ENCODE data around the gene DPY30.
A peak's percentile ranks its signal among the peaks of the same experiment; 100 is the strongest.
"Not testable (repeated sequence)": the region's sequence is repeated elsewhere in the genome, so short reads cannot be mapped to it uniquely, and the experiment has no call there.

DPY30 gene

DNA sequence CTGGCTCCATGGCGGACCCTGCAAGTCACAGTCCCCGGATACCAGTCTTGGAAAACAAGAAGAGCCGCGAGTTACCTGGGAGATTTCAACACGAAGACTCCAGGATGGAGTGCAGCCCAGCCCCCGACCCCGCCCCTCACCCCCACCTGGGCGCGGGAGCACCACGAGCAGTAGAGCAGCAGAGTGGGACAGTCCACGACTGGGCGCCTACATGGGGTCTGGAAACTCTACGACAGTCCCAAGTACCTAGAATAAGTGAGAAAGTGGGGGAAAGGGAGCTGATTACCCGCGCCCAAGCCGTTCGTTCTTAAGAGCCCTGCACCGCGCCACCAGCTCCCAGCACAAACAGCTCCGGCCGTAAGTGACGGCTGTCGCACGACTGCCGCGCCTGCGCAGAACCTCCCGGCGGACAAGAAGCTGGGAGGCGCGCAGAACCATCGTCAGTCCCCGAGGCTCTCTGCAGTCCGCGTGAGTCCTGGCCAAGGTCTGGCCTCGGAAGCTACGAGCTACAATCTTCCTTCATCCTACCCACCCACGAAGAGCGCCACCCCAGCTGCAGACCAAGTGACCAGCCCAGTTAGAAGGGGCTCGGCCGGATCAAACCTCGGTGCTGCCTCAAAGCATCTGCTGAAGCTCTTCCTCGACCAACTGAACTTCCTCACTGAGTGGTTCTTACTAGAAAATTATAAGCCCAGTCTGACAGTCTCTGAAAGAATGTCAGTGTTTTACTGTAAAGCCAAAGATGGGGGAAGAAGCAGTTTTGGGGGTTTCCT lies at the start of gene DPY30:
TSS of gene DPY30 (minus strand) at position 359 of the 773 bp plus-strand sequence. CDS start at position 10, 349 bp downstream.
- no peak for TF ChIP-seq JUND (IDR thresholded peaks at IDR 0.05; ENCODE audit: low read depth)

DNA sequence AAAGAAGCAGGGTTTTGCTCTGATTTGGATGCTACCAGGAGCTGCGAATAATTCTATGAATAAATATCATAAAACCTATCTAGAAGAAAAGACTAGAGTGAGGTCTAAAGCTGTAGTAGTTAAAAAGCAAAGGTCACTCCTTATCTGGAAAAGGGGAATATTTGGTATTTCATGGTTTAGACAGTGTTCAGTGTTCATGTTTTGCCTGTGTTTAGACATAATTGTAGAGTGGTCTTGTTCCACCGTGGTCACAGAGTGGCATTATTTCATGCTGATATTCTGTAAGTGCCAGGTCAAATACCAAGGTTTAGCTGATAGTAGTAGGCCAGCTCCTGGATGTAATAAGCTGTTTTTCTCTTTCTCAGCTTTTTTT lies 34.5 kb upstream of the DPY30 start:
- no peak for TF ChIP-seq JUND (IDR thresholded peaks at IDR 0.05; ENCODE audit: low read depth)
- DNase-seq (ENCODE audit: low read depth in 1 of 2, low spot score in 1 of 2): no peak
- in situ Hi-C loops (cut with HindIII; ENCODE audit: low pct_unique_long_range_greater_than_20kb, low sequenced_read_pairs): no loop called here

More for the DNA sequence above, at the start of gene DPY30:
- DNase-seq (ENCODE audit: low read depth in 1 of 2, low spot score in 1 of 2): peak; percentile 51 to 89
- in situ Hi-C loops (cut with HindIII; ENCODE audit: low pct_unique_long_range_greater_than_20kb, low sequenced_read_pairs): no loop called here

DNA sequence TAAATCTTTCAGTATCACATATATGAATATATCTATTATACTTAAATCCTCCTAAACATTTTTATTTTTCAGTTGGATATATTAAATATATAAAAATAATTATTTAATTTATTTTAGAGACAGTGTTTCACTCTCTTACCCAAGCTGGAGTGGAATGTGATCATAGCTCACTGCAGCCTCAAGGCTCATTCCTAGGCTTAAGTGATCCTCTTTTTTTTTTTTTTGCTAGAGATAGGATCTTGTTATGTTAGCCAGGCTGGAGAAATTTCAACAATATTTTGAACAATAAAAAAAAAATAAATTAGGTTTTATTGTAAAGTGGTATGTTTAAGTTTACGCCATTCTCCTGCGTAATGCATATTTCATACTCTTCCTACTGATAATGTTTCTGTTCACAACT lies 27.9 kb upstream of the DPY30 start:
- TF ChIP-seq JUND (IDR thresholded peaks at IDR 0.05; ENCODE audit: low read depth): no peak
- no peak for DNase-seq (ENCODE audit: low read depth in 1 of 2, low spot score in 1 of 2)
- in situ Hi-C loops (cut with HindIII; ENCODE audit: low pct_unique_long_range_greater_than_20kb, low sequenced_read_pairs): no loop called here

DNA sequence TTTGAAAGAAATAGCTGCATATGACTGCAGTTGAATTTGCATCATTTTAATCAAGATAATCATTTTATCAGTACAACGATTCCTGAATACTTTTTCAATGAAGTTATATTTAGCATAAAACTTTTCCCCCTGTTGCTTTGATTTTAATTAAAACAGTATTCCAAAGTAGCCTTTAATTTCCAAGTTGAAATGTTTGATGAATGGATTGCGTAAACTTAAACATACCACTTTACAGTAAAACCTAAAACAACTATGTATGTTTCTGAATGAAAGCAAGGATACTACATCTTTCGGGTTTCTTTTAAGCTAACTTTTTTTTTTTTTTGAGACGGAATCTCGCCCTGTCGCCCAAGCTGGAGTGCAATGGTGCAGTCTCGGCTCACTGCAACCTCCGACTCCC lies 25.1 kb upstream of the DPY30 start:
- no peak for TF ChIP-seq JUND (IDR thresholded peaks at IDR 0.05; ENCODE audit: low read depth)
- DNase-seq (ENCODE audit: low read depth in 1 of 2, low spot score in 1 of 2): no peak
- in situ Hi-C loops (cut with HindIII; ENCODE audit: low pct_unique_long_range_greater_than_20kb, low sequenced_read_pairs): no loop called here

DNA sequence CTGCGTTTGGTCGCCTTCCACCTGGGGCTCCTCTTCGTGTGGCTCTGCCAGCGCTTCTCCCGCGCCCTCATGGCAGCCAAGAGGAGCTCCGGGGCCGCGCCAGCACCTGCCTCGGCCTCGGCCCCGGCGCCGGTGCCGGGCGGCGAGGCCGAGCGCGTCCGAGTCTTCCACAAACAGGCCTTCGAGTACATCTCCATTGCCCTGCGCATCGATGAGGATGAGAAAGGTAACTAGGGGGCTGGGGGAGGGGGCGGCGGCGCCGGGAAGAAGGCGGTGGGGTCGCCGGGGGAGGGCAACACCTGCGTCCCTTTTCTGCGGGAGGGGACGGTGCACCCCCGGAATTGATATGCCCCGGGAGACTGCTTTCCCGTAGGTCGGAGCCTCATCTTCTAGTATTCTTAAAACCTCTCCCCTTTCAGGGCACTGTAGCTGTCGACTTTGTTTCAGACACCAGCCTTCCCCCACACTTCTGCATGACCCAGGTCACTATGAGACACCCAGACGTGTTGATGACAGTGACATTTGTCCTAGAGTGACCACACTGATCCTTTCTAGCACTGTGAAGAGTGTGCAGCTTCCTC lies 24.5 kb upstream of the DPY30 start:
- in situ Hi-C loops (cut with HindIII; ENCODE audit: low pct_unique_long_range_greater_than_20kb, low sequenced_read_pairs): no loop called here
- peak; percentile 3 to 14 for DNase-seq (ENCODE audit: low read depth in 1 of 2, low spot score in 1 of 2)
- TF ChIP-seq JUND (IDR thresholded peaks at IDR 0.05; ENCODE audit: low read depth): no peak

DNA sequence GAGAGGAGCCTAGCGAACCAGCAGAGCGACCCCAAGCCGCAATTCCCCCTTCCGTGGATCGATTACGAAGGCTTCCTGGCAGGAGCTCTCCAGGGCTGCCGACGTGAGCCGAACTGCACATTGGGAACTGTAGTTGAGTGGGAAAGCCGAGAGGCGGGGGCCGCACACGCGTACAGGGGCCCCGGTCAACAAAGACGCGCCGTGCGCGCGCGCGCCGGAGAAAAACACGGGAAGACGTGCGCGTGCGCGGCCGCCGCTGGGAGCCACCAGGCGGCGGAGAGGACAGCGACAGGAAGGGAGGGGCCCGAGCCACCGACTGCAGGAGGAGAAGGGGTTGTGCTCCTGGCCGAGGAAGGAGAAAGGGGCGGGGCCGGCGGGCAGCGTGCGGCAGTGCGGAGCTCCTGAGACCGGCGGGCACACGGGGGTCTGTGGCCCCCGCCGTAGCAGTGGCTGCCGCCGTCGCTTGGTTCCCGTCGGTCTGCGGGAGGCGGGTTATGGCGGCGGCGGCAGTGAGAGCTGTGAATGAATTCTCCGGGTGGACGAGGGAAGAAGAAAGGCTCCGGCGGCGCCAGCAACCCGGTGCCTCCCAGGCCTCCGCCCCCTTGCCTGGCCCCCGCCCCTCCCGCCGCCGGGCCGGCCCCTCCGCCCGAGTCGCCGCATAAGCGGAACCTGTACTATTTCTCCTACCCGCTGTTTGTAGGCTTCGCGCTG lies 23.9 kb upstream of the DPY30 start, which contains the start of gene SPAST:
TSS of gene SPAST (plus strand) at position 247 of the 711 bp plus-strand sequence. CDS start at position 523, 276 bp downstream.
- in situ Hi-C loops (cut with HindIII; ENCODE audit: low pct_unique_long_range_greater_than_20kb, low sequenced_read_pairs): no loop called here
- peak; percentile 94 to 97 for DNase-seq (ENCODE audit: low read depth in 1 of 2, low spot score in 1 of 2)
- no peak for TF ChIP-seq JUND (IDR thresholded peaks at IDR 0.05; ENCODE audit: low read depth)

DNA sequence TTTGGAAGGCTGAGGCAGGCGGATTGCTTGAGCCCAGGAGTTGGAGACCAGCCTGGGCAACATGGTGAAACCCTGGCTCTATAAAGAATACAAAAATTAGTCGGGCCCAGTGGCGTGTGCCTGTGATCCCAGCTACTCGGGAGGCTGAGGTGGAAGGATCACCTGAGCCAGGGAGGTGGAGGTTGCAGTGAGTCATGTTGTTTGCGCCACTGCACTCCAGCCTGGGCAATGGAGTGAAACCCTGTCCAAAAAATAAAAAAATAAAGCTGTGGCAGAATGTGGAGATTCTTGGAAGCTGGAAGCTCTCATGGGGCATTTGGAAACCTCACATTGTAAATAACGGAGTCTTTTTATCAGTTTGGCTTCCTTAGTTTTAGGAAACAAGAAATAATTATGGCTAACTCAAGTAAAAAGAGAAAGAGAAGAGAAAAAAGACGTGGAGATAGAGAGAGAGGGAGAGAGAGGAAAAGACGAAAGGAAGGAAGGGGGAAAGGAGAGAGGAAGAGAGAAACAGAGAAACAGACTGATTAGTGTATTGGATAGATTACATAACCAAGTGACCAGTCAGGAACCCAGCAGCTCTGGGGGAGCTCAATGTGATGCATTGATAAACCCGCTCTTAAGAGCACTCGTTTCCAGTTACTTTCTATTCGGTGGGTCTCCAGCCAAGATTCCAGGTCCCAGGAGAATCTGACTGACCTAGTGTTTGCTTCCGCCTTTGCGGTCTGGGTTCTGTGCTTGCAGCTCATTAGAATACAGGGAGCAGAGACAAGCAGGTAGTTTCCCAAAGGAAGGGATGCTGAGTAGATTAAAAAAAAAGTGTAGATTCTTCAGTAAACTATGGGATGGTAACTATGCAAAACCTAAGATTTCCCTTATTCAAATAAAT lies 22.6 kb upstream of the DPY30 start:
- TF ChIP-seq JUND (IDR thresholded peaks at IDR 0.05; ENCODE audit: low read depth): no peak
- in situ Hi-C loops (cut with HindIII; ENCODE audit: low pct_unique_long_range_greater_than_20kb, low sequenced_read_pairs): no loop called here
- peak; percentile 14 to 54 for DNase-seq (ENCODE audit: low read depth in 1 of 2, low spot score in 1 of 2)

DNA sequence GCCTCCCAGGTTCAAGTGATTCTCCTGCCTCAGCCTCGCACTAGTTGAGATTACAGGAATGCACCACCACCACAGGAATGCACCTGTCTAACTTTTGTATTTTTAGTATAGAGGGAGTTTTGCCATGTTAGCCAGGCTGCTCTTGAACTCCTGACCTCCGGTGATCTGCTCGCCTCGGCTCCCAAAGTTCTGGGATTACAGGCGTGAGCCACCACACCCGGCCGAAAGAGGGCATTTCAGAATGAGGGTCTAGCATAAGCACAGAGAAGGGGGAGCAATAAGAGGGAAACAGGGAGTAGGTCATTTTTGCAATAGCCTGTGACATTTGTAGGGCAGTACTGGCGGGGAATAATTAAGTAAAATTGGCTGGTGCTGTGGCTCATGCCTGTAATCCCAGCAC lies 21.8 kb upstream of the DPY30 start:
- in situ Hi-C loops (cut with HindIII; ENCODE audit: low pct_unique_long_range_greater_than_20kb, low sequenced_read_pairs): no loop called here
- no peak for DNase-seq (ENCODE audit: low read depth in 1 of 2, low spot score in 1 of 2)
- TF ChIP-seq JUND (IDR thresholded peaks at IDR 0.05; ENCODE audit: low read depth): no peak

DNA sequence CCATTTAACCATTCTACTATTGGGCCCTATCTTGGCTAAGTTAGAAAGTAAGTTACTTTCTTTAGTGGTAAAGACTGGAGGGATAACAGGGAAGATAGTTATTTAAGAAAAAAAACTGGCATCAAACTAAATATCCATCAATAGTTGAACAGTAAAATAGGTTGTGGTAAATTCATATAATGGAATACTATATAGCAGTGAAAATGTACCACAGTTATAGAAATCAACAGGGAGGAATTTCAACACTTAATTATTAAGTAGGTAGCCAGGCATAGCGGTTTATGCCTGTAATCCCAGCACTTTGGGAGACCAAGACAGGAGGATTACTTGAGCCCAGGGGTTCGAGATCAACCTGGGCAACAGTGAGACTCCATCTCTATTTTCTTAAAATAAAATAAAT lies 20.7 kb upstream of the DPY30 start:
- TF ChIP-seq JUND (IDR thresholded peaks at IDR 0.05; ENCODE audit: low read depth): no peak
- DNase-seq (ENCODE audit: low read depth in 1 of 2, low spot score in 1 of 2): no peak
- in situ Hi-C loops (cut with HindIII; ENCODE audit: low pct_unique_long_range_greater_than_20kb, low sequenced_read_pairs): no loop called here

DNA sequence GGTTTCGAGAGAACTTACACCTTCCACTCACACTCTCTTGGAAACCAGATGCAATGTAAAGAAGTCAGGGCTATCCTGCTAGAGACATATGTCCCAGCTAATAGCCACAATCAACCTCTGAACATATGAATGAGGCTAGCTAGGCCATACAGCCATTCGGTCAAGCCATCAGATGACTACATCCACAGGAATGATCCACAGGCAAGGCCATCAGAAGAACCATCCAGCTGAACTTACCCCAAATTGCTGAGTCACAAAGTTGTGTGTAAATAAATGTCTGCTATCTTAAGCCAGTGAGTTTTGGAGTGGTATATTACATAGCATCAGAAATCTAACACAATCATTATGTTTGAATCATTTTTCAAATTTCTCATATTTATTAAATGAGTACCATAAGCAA lies 18.5 kb upstream of the DPY30 start:
- in situ Hi-C loops (cut with HindIII; ENCODE audit: low pct_unique_long_range_greater_than_20kb, low sequenced_read_pairs): no loop called here
- TF ChIP-seq JUND (IDR thresholded peaks at IDR 0.05; ENCODE audit: low read depth): no peak
- no peak for DNase-seq (ENCODE audit: low read depth in 1 of 2, low spot score in 1 of 2)

DNA sequence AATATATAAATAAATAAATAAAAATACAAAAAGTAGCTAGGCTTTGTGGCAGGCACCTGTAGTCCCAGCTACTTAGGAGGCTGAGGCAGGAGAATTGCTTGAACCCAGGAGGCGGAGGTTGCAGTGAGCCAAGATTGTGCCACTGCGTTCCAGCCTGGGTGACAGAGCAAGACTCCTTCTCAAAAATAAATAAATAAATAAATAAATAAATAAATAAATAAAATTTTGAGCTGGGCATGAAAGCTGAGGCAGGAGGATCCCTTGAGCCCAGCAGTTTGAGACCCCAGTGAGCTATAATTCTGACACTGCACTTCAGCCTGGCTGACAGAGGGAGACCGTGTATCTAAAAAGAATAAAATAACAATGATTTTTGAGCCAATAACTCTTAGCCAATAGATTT lies 15.0 kb upstream of the DPY30 start:
- in situ Hi-C loops (cut with HindIII; ENCODE audit: low pct_unique_long_range_greater_than_20kb, low sequenced_read_pairs); DNase-seq (ENCODE audit: low read depth in 1 of 2, low spot score in 1 of 2): not testable (repeated sequence)

DNA sequence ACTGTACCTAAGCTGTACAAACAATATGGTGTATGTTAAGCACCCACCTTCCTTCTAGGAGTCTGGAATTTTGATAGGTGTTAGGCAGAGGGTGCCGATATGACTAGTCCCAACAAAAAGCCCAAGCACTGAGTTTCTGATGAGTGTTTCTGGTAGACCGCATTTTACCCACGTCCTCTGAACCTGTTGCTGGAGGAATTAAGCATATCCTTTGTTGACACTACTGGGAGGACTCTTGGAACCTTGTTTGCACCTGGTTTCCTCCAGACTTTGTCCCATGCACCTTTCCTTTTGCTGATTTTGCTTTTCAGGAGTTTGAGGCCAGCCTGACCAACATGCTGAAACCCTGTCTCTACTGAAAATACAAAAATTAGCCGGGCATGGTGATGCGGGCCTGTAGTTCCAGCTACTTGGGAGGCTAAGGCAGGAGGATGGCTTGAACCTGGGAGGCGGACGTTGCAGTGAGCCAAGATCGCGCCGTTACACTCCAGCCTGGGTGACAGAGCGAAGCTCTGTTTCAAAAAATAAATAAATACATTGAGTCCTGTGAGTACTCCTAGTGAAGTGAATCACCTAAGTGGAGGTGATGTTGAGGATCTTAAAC lies 12.3 kb upstream of the DPY30 start:
- no peak for DNase-seq (ENCODE audit: low read depth in 1 of 2, low spot score in 1 of 2)
- in situ Hi-C loops (cut with HindIII; ENCODE audit: low pct_unique_long_range_greater_than_20kb, low sequenced_read_pairs): no loop called here
- no peak for TF ChIP-seq JUND (IDR thresholded peaks at IDR 0.05; ENCODE audit: low read depth)
